IMR-90 (cell line): ENCODE measurements around the gene DPF3. TPM values are rescaled to one million over a fixed set of nuclear protein-coding genes. Genes with fewer than 3 reads are reported as not detected.
A peak's percentile ranks its signal among the peaks of the same experiment; 100 is the strongest.

Experiments used
- ATAC-seq: fragments of 200-7000 bp; cut with Tn5 transposase; 2 replicates; pipeline ENCODE4 v1.9.1; 2020; ENCODE audit warnings: low read depth, mild to moderate bottlenecking, moderate library complexity
- BruUV-seq: library from RNA; stranded (reverse); fragments of 400-500 nt; replicated peaks from 2 replicates; lab custom pipeline; 2021; lab: Mats Ljungman, UMichigan
- CTCF ChIA-PET: fragments of 300-600 bp; formaldehyde crosslinking; extraction: SDS; loops from one replicate; lab custom pipeline; 2021; ENCODE audit warnings: antibody characterized with exemption; lab: Yijun Ruan, JAX
- POLR2A ChIA-PET: fragments of 300-600 bp; sonication (Branson Sonifier 250); formaldehyde crosslinking; loops from one replicate; lab custom pipeline; 2022; ENCODE audit warnings: antibody characterized with exemption; ENCODE audit not compliant: unreplicated experiment; lab: Charles Lee
- DNase-seq: peaks from one replicate; pipeline ENCODE4 v3.0.0; 2013
- H2AFZ ChIP-seq: replicated peaks from 2 replicates; pipeline ENCODE3; 2013; ENCODE audit warnings: low read length, mild to moderate bottlenecking; ENCODE audit not compliant: poor library complexity
- H2AK5ac ChIP-seq: 2 replicates; pipeline ENCODE4 v1.6.1; 2013; ENCODE audit warnings: low read depth, low read length, inconsistent platforms
- H2AK9ac ChIP-seq: replicated peaks from 2 replicates; pipeline ENCODE3; 2013; ENCODE audit warnings: mild to moderate bottlenecking, low read depth, low read length, moderate library complexity; ENCODE audit not compliant: poor library complexity
- H2BK120ac ChIP-seq: 2 replicates; pipeline ENCODE4 v1.6.1; 2013; ENCODE audit warnings: low read depth, low read length, inconsistent platforms
- H2BK15ac ChIP-seq: 3 replicates; pipeline ENCODE4 v1.6.1; 2013; ENCODE audit warnings: low read depth, low read length, inconsistent platforms
- H2BK20ac ChIP-seq: 2 replicates; pipeline ENCODE4 v1.6.1; 2013; ENCODE audit warnings: low read depth, mild to moderate bottlenecking, inconsistent platforms, low read length, moderate library complexity
- H2BK5ac ChIP-seq: 2 replicates; pipeline ENCODE4 v1.6.1; 2013; ENCODE audit warnings: mild to moderate bottlenecking, low read depth, low read length, inconsistent platforms; ENCODE audit not compliant: poor library complexity, severe bottlenecking
- H3K14ac ChIP-seq: replicated peaks from 2 replicates; pipeline ENCODE4 v1.6.1; 2013; ENCODE audit warnings: low read depth, low read length, inconsistent platforms
- H3K18ac ChIP-seq: 2 replicates; pipeline ENCODE4 v1.6.1; 2013; ENCODE audit warnings: low read depth, low read length, control low read depth
- H3K23ac ChIP-seq: 2 replicates; pipeline ENCODE4 v1.6.1; 2013; ENCODE audit warnings: low read depth, low read length, inconsistent platforms
- H3K27ac ChIP-seq: 2 replicates; pipeline ENCODE4 v1.5.1; 2013; ENCODE audit warnings: mild to moderate bottlenecking, control low read depth, low read length; ENCODE audit not compliant: insufficient read depth
- H3K27me3 ChIP-seq: 2 replicates; pipeline ENCODE4 v1.6.1; 2013; ENCODE audit warnings: low read length; ENCODE audit not compliant: control insufficient read depth, insufficient read depth
- H3K36me3 ChIP-seq: 2 replicates; pipeline ENCODE4 v1.6.1; 2013; ENCODE audit warnings: low read length, mixed read lengths; ENCODE audit not compliant: control insufficient read depth, insufficient read depth
- H3K4ac ChIP-seq: 2 replicates; pipeline ENCODE4 v1.6.1; 2013; ENCODE audit warnings: low read depth, low read length, inconsistent platforms
- H3K4me1 ChIP-seq: 2 replicates; pipeline ENCODE4 v1.6.1; 2013; ENCODE audit warnings: low read length, mixed read lengths; ENCODE audit not compliant: control insufficient read depth, insufficient read depth
- H3K4me2 ChIP-seq: 2 replicates; pipeline ENCODE4 v1.6.1; 2013; ENCODE audit warnings: low read depth, mild to moderate bottlenecking, control low read depth, low read length, moderate library complexity
- H3K4me3 ChIP-seq: 2 replicates; pipeline ENCODE4 v1.5.1; 2013; ENCODE audit warnings: low read depth, mild to moderate bottlenecking, control low read depth, low read length, moderate library complexity; ENCODE audit not compliant: insufficient read depth
- H3K56ac ChIP-seq: 2 replicates; pipeline ENCODE4 v1.6.1; 2013; ENCODE audit warnings: low read length, inconsistent platforms; ENCODE audit not compliant: insufficient read depth; ENCODE audit errors: extremely low read depth
- H3K79me1 ChIP-seq, 2 experiments: 2 replicates each; pipeline ENCODE4 v1.6.1; 2013; ENCODE audit warnings: low read length in 2 of 2, inconsistent platforms in 1 of 2, low read depth in 1 of 2
- H3K9ac ChIP-seq: 2 replicates; pipeline ENCODE4 v1.6.1; 2013; ENCODE audit warnings: low read depth, low read length, control low read depth
- H3K9me1 ChIP-seq: 2 replicates; pipeline ENCODE4 v1.6.1; 2013; ENCODE audit warnings: low read length, inconsistent platforms; ENCODE audit not compliant: insufficient read depth
- H3K9me3 ChIP-seq: 2 replicates; pipeline ENCODE4 v1.6.1; 2013; ENCODE audit warnings: low read length; ENCODE audit not compliant: control insufficient read depth, insufficient read depth
- H4K20me1 ChIP-seq: 2 replicates; pipeline ENCODE4 v1.6.1; 2013; ENCODE audit warnings: low read length, inconsistent platforms; ENCODE audit not compliant: insufficient read depth
- H4K5ac ChIP-seq: 2 replicates; pipeline ENCODE4 v1.6.1; 2013; ENCODE audit warnings: mild to moderate bottlenecking, low read depth, low read length, control low read depth
- H4K8ac ChIP-seq, 2 experiments: 2 replicates each; pipeline ENCODE4 v1.6.1; 2013; ENCODE audit warnings: low read depth in 2 of 2, low read length in 2 of 2, control low read depth in 1 of 2, inconsistent platforms in 1 of 2
- H4K91ac ChIP-seq: 2 replicates; pipeline ENCODE4 v1.6.1; 2013; ENCODE audit warnings: low read depth, low read length, inconsistent platforms; ENCODE audit not compliant: insufficient read depth
- BHLHE40 ChIP-seq: fragments of 150-350 bp; IDR thresholded peaks from 2 replicates; pipeline ENCODE4 v1.6.1; 2016; ENCODE audit warnings: mild to moderate bottlenecking, low read depth, low read length
- CEBPB ChIP-seq: IDR thresholded peaks from 2 replicates; pipeline ENCODE4 v1.6.1; 2012; ENCODE audit warnings: low read depth, low read length, improper control_type of control experiment
- CHD1 ChIP-seq: IDR thresholded peaks from 2 replicates; pipeline ENCODE4 v1.6.1; 2012; ENCODE audit warnings: low read depth, low read length, improper control_type of control experiment
- FOS ChIP-seq: fragments of 150-350 bp; IDR thresholded peaks from 2 replicates; pipeline ENCODE4 v1.6.1; 2016; ENCODE audit warnings: low read depth, low read length
- MAFK ChIP-seq: IDR thresholded peaks from 2 replicates; pipeline ENCODE4 v1.6.1; 2012; ENCODE audit warnings: low read depth, low read length, improper control_type of control experiment
- MAZ ChIP-seq: IDR thresholded peaks from 2 replicates; pipeline ENCODE4 v1.6.1; 2012; ENCODE audit warnings: low read depth, mild to moderate bottlenecking, low read length, improper control_type of control experiment, moderate library complexity, borderline replicate concordance
- MXI1 ChIP-seq: IDR thresholded peaks from 2 replicates; pipeline ENCODE4 v1.6.1; 2012; ENCODE audit warnings: low read depth, mild to moderate bottlenecking, low read length, moderate library complexity, borderline replicate concordance
- NFE2L2 ChIP-seq: fragments of 150-350 bp; IDR thresholded peaks from 2 replicates; pipeline ENCODE4 v1.6.1; 2016; ENCODE audit warnings: low read depth, mild to moderate bottlenecking, low read length
- POLR2A ChIP-seq: IDR thresholded peaks from 2 replicates; pipeline ENCODE4 v1.6.1; 2012; ENCODE audit warnings: mild to moderate bottlenecking, low read depth, low read length
- RAD21 ChIP-seq: IDR thresholded peaks from 2 replicates; pipeline ENCODE4 v1.6.1; 2012; ENCODE audit warnings: low read length, improper control_type of control experiment
- RFX5 ChIP-seq: IDR thresholded peaks from 2 replicates; pipeline ENCODE4 v1.8.0; 2012; ENCODE audit warnings: low read depth, mild to moderate bottlenecking, low read length, moderate library complexity
- SMC3 ChIP-seq: fragments of 150-350 bp; IDR thresholded peaks from 2 replicates; pipeline ENCODE4 v1.6.1; 2016; ENCODE audit warnings: low read depth, mild to moderate bottlenecking, antibody characterized with exemption, low read length, moderate library complexity
- USF2 ChIP-seq: fragments of 150-350 bp; IDR thresholded peaks from 2 replicates; pipeline ENCODE4 v1.6.1; 2017; ENCODE audit warnings: mild to moderate bottlenecking, antibody characterized with exemption, low read length, low read depth
- WGBS, 2 experiments: methylation state at CpG; one replicate each; pipeline versions ENCODE4 v1.1.5 to v1.1.7; 2013; ENCODE audit warnings: missing lambda C conversion rate in 2 of 2; ENCODE audit not compliant: insufficient read length in 1 of 2; ENCODE audit errors: extremely low coverage in 2 of 2; 5-methylcytosine and 5-hydroxymethylcytosine counted together
- dilution Hi-C: fragments of 300-500 bp; cut with HindIII; formaldehyde crosslinking; loops from one replicate; pipeline ENCODE4 v1.14.3; 2018; ENCODE audit warnings: low sequenced_read_pairs; ENCODE audit not compliant: unreplicated experiment
- in situ Hi-C: fragments of 300-500 bp; cut with MboI; formaldehyde crosslinking; loops from 3 replicates; pipeline ENCODE4 v1.14.3; 2019; ENCODE audit warnings: low sequenced_read_pairs, inconsistent platforms, mixed read lengths
- intact Hi-C: fragments of 100-400 bp; cut with micrococcal nuclease; formaldehyde crosslinking; loops from 2 replicates; pipeline ENCODE4 v1.10.0; 2022
- polyA plus RNA-seq, 3 experiments: library from polyadenylated mRNA; depleted of rRNA; stranded (reverse); fragments of >200 nt; gene quantifications; 2 replicates each; pipeline ENCODE4 v1.2.3, GENCODE V29; 2012; ENCODE audit warnings: low replicate concordance in 1 of 3
- total RNA-seq: library from RNA; depleted of rRNA; stranded (reverse); fragments of >200 nt; gene quantifications from 2 replicates; pipeline ENCODE4 v1.2.3, GENCODE V29; 2012
- TF ChIP-seq, protein P1 (sequence below): conservative IDR thresholded peaks from 2 replicates; pipeline ENCODE4 v1.5.1; 2012; ENCODE audit warnings: mild to moderate bottlenecking, low read depth, low read length, improper control_type of control experiment
- TF ChIP-seq, protein P2 (sequence below): fragments of 150-350 bp; IDR thresholded peaks from 2 replicates; pipeline ENCODE4 v1.6.1; 2016; ENCODE audit warnings: low read depth, mild to moderate bottlenecking, low read length, moderate library complexity, borderline replicate concordance

The DPF3 gene
- total and polyA plus RNA-seq, 2 of the 4 experiments (the other 2 are of a cell fraction), result 30.5 to 32.8 TPM

DNA sequence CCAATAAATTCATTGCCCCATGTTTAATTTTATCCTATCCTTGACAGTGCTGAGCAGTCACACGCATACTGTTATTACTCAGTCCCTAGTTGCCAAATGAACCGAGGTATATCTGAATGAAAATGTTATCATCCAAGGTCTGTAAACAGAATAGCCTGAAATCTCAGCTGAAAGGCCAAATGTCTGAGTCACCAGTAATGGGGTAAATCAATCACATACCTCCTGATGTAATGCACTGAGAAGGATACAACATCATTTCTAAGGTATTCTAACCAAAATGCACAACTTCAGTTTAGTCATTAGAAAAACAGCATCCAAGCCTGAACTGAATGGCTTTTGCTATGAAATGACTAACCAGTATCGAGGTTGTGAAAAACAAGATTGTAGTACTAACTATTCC lies 228.6 kb downstream of the DPF3 start:
- Histone ChIP-seq H4K91ac (peak overlapping the region; percentile 96; the same call in 1 of the 2 replicates), H3K4me1 (peaks cover 23% of the 10 kb centered on the region), H3K4me3 (peak overlapping the region; percentile 33; the same call in 1 of the 2 replicates), H3K27ac (peak overlapping the region; percentile 82), H3K23ac (peak overlapping the region; percentile 99), H4K20me1 (no peaks in the 10 kb centered on the region), H3K18ac (peak overlapping the region; percentile 97; the same call in 1 of the 2 replicates), H2BK5ac (peak overlapping the region; percentile 100), H2BK20ac (peak overlapping the region; percentile 100), H4K5ac (peak overlapping the region; percentile 97), H2AK5ac (no peak overlapping the region), H3K4me2 (peak overlapping the region; percentile 86), H2AK9ac (no peak overlapping the region), H3K9me3 (no peaks in the 10 kb centered on the region), H3K9ac (0 out of 2 replicates have a peak overlapping the region, but pooled peaks have one; percentile 44), H3K9me1 (peaks cover 21% of the 10 kb centered on the region), H3K79me1 (peaks cover 17 to 32% of the 10 kb centered on the region in 2 experiments), H2BK120ac (peak overlapping the region; percentile 99), H2AFZ (no peak overlapping the region), H3K14ac (peak overlapping the region; percentile 97; the same call in 1 of the 2 replicates), H3K36me3 (peaks cover 13% of the 10 kb centered on the region), H3K27me3 (no peaks in the 10 kb centered on the region), H3K56ac (peak overlapping the region; percentile 96), H3K4ac (peak overlapping the region; percentile 99), H2BK15ac (peak overlapping the region; percentile 55; the same call in 1 of the 3 replicates), H4K8ac (peak overlapping the region in 1 of 2 experiments; percentile 98; a peak in 2 of 4 replicates)
- peak; percentile 87 for ATAC-seq
- dilution Hi-C loops, result no loop called here
- in situ Hi-C loops, result no loop called here
- intact Hi-C loops, result loop anchor here (1.0 to 5.0 kb wide), 4 partner anchors 57 to 242 kb away; no protein-coding TSS in a partner anchor
- POLR2A ChIA-PET, result interaction anchor here (0.9 to 1.3 kb wide), 3 partner anchors 12 to 57 kb away, joined by 3 to 4 read pairs (median 4); no protein-coding TSS in a partner anchor
- CTCF ChIA-PET, result no interaction called here
- WGBS, 2 experiments, result no CpG with 5 or more reads among the region's 3 CpGs
- BruUV-seq, result no TSS peak
- DNase-seq, result peak; percentile 100
- peak; percentile 36; the same call in 1 of the 2 replicates for TF ChIP-seq MAFK
- no peak for TF ChIP-seq POLR2A
- TF ChIP-seq CEBPB, result peak; percentile 85
- no peak for TF ChIP-seq RFX5
- TF ChIP-seq, protein P1, sequence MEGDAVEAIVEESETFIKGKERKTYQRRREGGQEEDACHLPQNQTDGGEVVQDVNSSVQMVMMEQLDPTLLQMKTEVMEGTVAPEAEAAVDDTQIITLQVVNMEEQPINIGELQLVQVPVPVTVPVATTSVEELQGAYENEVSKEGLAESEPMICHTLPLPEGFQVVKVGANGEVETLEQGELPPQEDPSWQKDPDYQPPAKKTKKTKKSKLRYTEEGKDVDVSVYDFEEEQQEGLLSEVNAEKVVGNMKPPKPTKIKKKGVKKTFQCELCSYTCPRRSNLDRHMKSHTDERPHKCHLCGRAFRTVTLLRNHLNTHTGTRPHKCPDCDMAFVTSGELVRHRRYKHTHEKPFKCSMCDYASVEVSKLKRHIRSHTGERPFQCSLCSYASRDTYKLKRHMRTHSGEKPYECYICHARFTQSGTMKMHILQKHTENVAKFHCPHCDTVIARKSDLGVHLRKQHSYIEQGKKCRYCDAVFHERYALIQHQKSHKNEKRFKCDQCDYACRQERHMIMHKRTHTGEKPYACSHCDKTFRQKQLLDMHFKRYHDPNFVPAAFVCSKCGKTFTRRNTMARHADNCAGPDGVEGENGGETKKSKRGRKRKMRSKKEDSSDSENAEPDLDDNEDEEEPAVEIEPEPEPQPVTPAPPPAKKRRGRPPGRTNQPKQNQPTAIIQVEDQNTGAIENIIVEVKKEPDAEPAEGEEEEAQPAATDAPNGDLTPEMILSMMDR, result no peak
- TF ChIP-seq SMC3, result no peak
- TF ChIP-seq MXI1, result no peak
- peak; percentile 97 for TF ChIP-seq FOS
- 0 out of 2 replicates have a peak, but pooled peaks have one; percentile 11 for TF ChIP-seq RAD21
- 0 out of 2 replicates have a peak, but pooled peaks have one; percentile 42 for TF ChIP-seq NFE2L2
- TF ChIP-seq BHLHE40, result peak; percentile 73
- no peak; the same call in 1 of the 2 replicates for TF ChIP-seq CHD1
- TF ChIP-seq USF2, result peak; percentile 53; the same call in 1 of the 2 replicates
- TF ChIP-seq, protein P2, sequence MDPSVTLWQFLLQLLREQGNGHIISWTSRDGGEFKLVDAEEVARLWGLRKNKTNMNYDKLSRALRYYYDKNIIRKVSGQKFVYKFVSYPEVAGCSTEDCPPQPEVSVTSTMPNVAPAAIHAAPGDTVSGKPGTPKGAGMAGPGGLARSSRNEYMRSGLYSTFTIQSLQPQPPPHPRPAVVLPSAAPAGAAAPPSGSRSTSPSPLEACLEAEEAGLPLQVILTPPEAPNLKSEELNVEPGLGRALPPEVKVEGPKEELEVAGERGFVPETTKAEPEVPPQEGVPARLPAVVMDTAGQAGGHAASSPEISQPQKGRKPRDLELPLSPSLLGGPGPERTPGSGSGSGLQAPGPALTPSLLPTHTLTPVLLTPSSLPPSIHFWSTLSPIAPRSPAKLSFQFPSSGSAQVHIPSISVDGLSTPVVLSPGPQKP, result no peak
- no peak for TF ChIP-seq MAZ
